Measurements from ENCODE around the gene MICAL2. TPM values are rescaled to one million over a fixed set of nuclear protein-coding genes. Genes with fewer than 3 reads are reported as not detected.

MICAL2 gene
- total RNA-seq, 1 donor from 2014 or later, result 237 TPM

DNA sequence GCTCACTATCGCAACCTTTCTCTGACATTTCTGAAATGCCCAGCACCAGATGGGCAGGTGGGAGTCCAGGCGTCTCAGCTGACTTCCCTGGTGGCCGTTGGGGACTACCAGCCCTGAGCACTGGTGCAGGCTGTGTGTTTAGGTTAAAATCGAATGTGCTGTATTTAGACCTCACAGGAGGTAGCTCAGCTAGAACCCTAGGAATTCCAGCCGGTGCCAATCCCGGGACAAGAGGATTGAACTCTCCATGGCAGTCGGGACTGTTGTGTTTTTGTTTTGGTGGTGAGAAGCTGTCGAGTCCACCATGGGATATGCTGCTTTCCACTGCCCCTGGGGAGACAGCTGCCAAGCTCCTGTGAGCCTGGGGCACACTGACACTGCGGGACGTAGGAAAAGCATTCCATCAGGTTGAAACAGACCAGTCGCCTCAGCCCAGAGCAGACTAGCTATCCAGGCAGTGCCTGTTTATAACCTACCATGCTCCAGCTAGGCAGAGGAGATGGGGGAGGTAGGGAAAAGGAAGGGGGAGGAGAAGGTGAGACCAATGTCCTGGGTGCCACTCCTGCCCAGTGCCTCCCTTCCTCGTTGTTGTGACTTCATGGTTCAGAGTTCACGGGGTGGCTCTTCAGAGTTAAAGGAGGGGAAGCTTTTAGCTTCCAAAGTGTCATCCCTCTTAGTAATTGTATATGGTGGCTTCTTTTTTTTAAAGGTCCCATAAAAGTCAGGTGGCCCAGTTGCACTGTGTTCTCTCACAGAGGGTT is 53.0 kb downstream of the MICAL2 start:
- no peaks in the 10 kb centered on the region for H3K27me3 ChIP-seq
- intact Hi-C loops (cut with DNase I), result loop anchor here (2.0 kb wide), 3 partner anchors 71 to 87 kb away; no protein-coding TSS in a partner anchor
- no peak for TF ChIP-seq CTCF (IDR thresholded peaks at IDR 0.05)
- peak overlapping the region; percentile 98 for H3K27ac ChIP-seq
- peak overlapping the region in 1 of 2 donors; percentile 38 for H3K4me3 ChIP-seq
- H3K36me3 ChIP-seq, result peaks cover 27 to 33% of the 10 kb centered on the region in 2 donors
- peak in 1 of 2 donors; percentile 92 for DNase-seq (ENCODE audit: low spot score in 2 of 2)
- H3K9me3 ChIP-seq, result no peaks in the 10 kb centered on the region
- peaks cover 69 to 95% of the 10 kb centered on the region in 2 donors for H3K4me1 ChIP-seq

GRCh38 chr11:12164061-12165014 is 53.9 kb downstream of the MICAL2 start:
- DNase-seq (ENCODE audit: low spot score in 2 of 2), result peak in 1 of 2 donors; percentile 74
- H3K4me3 ChIP-seq, result peak overlapping the region in 1 of 2 donors; percentile 38
- H3K36me3 ChIP-seq, result peaks cover 28 to 33% of the 10 kb centered on the region in 2 donors
- no peak for TF ChIP-seq CTCF (IDR thresholded peaks at IDR 0.05)
- no peaks in the 10 kb centered on the region for H3K9me3 ChIP-seq
- intact Hi-C loops (cut with DNase I), result no loop called here
- H3K27me3 ChIP-seq, result no peaks in the 10 kb centered on the region
- H3K4me1 ChIP-seq, result peaks cover 59 to 95% of the 10 kb centered on the region in 2 donors
- H3K27ac ChIP-seq, result peak overlapping the region; percentile 98

- peaks cover 57 to 95% of the 10 kb centered on the region in 2 donors for H3K4me1 ChIP-seq
- intact Hi-C loops (cut with DNase I), result no loop called here
- peak in 1 of 2 donors; percentile 62 for DNase-seq (ENCODE audit: low spot score in 2 of 2)
- peak overlapping the region; percentile 98 for H3K27ac ChIP-seq
- TF ChIP-seq CTCF (IDR thresholded peaks at IDR 0.05), result no peak
- H3K36me3 ChIP-seq, result peaks cover 28 to 33% of the 10 kb centered on the region in 2 donors
- no peaks in the 10 kb centered on the region for H3K27me3 ChIP-seq
- peak overlapping the region in 1 of 2 donors; percentile 25 for H3K4me3 ChIP-seq
- H3K9me3 ChIP-seq, result no peaks in the 10 kb centered on the region
Measured at GRCh38 chr11:12165237-12165875, 55.0 kb downstream of the MICAL2 start.

DNA sequence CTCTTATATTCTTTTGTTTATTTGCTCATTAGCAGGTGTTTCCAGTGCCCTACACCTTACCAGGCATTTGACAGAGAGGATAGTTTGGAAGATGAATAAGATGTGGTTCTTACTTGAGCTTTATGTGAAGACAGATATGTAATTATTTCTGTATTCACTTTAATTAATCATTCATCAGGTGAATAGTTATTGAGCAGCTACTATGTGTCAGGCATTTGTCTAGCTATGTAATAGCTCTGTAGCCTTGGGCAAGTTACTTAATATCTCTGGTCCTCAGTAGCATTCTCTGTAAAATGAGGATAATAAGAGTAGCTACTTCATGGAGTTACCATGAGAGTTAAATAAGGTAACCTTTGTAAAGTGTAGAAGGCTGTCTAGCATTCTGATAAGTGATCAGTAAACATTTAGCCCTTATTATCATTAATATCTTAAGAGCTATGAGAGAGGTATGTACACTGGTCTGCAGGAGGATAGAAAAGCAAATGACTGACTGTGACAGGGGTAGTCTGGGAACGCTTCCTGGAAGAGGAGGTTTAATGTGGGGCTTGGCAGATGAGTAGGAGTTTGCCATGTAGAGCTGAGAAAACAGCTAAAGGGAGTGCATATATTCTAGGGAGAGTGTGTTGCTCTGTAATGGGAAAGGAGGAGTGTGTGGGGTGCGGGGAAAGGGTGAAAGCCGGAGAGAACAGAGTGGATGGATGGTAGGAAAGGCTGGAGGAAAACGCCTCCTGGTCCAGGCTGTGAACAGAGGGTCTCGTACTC is 56.1 kb downstream of the MICAL2 start:
- peaks cover 28 to 33% of the 10 kb centered on the region in 2 donors for H3K36me3 ChIP-seq
- H3K27me3 ChIP-seq, result no peaks in the 10 kb centered on the region
- peaks cover 59 to 97% of the 10 kb centered on the region in 2 donors for H3K4me1 ChIP-seq
- peak overlapping the region in 1 of 2 donors; percentile 32 for H3K4me3 ChIP-seq
- no peak for TF ChIP-seq CTCF (IDR thresholded peaks at IDR 0.05)
- H3K27ac ChIP-seq, result peak overlapping the region; percentile 98
- H3K9me3 ChIP-seq, result no peaks in the 10 kb centered on the region
- intact Hi-C loops (cut with DNase I), result no loop called here
- DNase-seq (ENCODE audit: low spot score in 2 of 2), result peak in 1 of 2 donors; percentile 3

Data from ascending aorta (tissue), 2 donors.